NCI-H1694 (cell line): Measurements from ENCODE around the gene ZFAND6.
A peak's percentile ranks its signal among the peaks of the same experiment; 100 is the strongest.

Experiments
- DNase-seq: peaks from one replicate; lab custom pipeline; 2025; lab: John Stamatoyannopoulos, UW

The ZFAND6 gene

DNA sequence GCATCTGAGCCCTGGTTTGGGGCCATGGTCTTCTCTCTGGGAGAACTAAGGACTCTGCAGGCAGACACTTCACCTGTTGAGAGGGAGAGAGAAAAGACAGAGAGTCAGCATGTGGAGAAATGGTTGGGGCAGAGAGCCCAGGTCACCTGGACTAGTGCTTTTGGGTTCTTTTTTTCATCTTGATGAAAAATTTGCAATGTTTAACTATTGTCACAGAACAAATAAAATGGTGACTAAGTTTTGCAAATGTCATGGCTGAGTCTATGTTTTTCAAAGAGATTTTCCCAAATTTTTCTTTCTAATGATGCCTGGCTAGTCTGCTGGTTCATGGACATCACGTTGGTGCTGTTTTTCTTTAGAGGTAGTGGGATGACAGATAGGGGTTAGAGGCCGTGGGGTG, 111.1 kb downstream of the ZFAND6 start:
- DNase-seq: no peak

DNA sequence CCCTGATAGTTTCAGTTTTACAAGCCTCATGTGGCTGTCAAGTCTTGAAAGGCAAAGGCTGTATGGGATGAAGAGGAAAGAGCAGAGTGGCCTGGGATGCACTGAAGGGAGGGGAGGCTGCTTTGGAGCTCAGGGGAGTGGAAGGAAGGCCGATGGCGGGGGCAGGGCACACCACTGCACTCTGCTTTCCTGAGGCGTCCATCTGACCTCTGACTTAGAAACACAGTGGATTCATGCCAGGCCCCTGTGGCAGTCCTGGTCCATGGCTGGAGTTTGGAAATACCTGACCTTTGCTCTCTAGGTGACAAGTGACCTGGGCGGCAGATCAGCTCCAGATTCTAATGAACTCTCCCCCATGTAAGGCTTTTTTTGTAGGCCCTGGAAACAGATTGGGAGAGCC, 112.3 kb downstream of the ZFAND6 start:
- no peak for DNase-seq

DNA sequence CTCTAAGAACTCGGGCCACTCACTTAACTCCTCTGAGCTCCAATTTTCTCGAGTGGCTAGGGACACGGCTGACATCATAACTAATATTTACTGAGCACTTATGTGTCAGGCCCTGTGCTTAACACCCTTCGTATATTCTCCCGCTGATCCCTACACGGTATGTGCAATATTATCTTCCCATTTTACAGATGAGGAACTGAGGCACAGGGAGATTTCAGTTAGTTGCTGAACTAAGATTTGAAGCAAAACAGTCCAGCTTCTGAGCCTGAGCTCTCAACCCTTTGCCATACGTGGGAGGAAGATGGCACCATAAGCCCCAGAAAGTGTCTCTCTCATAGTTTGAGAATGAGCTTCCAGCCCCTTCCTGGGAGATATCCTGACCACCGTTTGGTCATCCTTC, 112.9 kb downstream of the ZFAND6 start:
- no peak for DNase-seq

DNA sequence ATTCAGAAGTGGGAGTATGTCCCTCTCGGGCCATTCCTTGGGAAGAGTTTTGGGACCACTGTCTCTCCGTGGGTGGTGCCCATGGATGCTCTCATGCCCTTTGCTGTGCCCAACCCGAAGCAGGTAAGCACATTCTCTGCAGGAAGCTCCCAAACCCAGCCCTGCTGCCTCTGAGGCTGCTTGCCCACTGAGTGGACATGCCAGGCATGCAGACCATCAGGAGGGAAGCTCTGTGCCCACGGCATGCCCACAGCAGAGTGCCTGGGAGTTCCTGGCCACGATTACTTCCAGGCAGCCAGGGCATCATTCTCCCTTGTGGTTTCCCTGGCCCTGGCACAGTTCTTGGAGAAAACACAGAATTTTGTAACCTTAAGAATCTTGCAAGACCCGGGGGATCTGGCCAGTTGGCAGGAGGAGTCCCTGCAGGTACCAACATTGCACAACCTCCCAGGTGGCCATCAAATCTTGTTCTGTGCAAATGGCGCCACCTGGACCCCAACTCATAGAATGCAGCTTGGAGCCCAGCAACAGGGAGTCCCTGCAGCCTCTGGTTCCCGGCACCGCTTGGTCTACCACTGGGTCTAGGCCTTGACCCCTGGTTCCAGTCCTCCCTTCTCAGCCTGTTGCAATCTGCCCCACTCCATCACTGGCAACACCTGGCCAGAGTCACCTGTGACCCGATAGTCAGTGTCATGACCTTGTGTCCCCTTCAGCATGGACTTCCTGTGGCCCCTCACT, 113.7 kb downstream of the ZFAND6 start:
- peak; percentile 31 for DNase-seq

DNA sequence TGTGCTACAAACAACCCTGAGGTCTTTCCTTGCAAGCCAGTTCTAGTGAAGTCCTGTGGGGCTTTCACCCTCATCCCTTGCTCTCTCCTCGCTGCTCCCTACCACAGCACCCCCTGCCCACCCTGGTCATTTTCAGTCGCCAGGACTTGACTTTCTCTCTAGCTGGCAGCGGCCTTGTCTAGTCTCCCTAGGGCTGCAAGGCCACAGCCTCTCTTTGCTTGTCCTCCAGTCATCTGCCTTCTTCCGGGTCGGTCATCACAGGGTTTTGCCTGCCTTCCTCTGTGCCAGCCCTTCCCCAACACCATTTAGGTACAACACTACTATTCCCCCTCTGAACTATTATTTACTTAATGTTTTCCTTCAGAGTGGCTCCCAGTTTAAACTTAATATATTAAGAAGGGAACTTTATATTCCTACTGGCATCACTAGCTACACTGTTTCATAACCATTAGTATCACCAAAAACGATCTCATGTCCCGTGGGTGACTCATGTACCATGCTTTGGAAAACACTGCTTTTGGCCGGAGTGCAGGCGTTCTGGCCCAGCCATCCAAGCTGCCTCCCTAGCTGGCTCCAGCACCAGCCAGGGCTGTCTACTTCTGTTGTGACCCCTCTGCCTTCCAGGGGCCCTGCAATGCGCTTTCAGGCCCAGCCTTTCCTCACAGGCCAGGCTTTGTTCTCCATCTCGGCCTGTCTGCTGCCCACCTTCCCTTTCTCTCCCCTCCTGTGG, 114.7 kb downstream of the ZFAND6 start:
- DNase-seq: no peak

DNA sequence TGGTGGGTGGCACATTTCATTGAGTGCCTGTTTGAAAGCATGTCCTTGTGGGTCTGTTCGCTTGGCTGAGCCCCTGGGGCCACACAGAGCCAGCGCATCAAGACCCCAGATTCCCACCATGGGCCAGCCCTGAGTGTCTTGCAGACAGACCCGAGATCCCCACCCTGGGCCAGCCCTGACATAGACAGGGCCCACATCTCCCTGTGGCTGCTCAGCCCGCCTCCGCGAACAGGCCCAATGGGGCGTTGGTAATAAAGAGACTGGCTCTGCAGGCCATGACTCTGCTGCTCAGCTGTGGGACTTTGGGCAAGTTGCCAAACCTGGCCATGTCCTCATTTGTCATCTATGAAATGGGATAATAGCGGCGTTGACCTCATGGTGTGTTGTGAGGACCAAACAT, 116.0 kb downstream of the ZFAND6 start:
- no peak for DNase-seq

DNA sequence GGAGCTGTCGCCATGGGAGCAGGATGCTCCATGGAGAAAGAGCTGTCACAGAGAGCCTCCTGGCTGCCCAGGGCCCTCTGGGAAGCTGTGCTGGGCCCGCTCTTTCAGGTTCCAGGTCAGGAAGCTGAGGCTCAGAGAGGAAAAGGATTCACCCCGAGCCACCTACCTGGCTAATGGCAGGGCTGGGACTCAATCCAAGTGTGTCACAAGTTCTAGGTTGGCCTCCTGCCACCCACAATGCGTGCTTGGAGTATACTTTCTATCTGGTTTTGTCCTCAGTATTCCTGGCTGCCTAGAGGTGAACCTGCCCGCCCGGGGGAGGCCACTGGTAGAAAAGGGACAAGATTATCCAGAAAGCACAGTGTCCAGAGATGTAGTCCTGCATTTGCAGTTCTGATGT, 117.0 kb downstream of the ZFAND6 start:
- no peak for DNase-seq

DNA sequence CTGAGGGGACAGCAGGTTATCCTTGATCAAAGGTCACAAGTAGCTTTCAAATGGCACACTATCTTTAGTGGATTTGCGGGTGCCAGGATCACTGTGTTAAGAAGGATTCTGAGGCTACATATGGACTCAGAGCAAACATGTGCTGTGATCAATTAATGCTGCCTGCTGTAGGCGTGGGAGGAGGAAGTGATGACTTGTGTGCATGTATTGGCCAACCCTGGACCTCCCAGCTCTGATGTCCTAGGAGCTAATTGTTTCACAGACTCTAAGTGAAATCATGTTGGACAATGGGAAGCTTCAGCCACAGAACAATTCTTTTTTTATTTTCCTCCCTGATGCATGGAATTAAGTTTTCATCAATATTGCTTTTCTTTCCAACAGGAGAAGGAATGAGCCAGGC, 117.7 kb downstream of the ZFAND6 start:
- DNase-seq: no peak

DNA sequence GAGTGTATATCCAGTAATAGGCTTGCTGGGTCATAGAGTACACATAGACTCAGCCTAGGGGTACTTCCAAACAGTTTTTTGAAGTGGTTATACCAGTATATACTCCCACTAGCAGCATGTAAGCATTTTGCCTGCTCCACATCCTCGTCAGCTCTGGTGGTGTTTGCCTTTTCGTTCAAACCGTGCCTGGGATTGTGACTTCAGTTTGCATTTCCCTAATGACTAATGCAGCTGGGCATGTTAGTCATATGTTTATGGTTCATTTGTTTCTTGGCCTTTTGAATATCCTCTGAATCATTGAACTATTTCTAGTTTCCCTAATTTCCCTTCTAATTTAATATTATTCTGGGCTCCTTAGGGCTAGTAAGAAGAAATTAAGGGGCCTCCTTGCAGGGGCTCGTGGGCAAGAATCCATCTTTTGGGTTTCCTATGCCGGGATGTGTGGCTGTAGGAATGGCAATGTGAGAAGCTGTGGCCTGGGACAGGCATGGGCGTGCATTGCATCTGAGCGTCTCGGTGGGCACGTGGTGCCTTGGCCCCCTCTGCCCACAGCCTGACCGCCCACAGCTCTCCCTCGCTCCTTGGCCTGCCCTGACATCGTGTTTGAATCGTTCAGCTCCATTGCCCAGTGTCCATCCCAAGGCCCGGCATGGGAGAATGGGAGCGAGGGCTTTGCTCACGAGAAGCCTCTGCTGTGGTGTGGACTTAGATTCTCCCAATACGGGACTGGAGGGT, 119.7 kb downstream of the ZFAND6 start:
- no peak for DNase-seq

DNA sequence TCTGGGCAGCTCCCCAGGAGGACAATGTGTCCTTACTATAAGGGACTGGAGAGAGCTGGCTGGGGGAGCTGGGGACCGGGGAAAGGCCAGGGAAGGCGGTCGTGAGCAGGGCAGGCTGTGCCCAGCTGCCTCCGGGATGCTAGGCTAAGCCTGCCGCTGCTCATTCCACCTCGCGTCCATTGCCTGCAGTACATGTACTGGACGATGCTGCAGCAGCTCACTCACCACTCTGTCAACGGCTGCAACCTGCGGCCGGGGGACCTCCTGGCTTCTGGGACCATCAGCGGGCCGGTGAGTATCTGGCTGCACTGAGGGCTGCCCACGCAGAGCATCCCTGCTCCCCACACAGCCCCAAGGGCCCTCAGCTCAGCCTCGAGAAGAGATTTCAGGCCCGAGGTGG, 120.5 kb downstream of the ZFAND6 start:
- no peak for DNase-seq

DNA sequence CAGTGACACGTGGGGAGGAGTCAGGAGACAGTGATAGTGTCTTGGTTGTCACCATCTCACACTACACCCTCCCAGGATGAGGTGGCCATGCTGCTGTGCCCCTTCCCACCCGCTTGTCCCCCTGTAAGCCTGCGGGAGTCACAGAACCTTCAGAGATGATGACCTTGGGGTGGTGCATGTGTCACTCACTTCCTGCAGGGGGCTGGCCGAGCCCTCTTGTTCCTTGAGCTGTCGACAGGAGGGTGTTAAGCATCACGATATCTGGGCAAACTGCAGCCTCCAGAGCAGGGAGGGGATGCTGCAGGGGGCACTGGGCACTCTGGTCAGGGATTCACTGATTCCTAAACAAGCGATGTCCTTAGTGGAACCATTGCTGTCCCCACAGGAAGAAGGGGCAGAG, 121.0 kb downstream of the ZFAND6 start:
- DNase-seq: no peak

DNA sequence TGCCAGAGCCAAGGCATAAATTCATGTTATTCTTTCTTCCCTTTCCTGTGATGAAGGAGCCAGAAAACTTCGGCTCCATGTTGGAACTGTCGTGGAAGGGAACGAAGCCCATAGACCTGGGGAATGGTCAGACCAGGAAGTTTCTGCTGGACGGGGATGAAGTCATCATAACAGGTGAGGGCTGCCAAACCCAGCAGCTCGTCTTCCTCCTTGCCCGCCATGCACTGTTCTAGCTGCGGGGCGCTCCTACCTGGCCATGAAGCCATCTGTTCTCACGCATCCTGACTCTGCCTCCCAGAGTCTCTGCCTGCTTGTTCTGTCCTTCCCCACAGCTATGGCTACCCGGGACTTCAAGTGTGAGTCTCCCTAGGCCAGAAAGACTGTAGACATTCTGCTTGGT, 121.5 kb downstream of the ZFAND6 start:
- DNase-seq: no peak

DNA sequence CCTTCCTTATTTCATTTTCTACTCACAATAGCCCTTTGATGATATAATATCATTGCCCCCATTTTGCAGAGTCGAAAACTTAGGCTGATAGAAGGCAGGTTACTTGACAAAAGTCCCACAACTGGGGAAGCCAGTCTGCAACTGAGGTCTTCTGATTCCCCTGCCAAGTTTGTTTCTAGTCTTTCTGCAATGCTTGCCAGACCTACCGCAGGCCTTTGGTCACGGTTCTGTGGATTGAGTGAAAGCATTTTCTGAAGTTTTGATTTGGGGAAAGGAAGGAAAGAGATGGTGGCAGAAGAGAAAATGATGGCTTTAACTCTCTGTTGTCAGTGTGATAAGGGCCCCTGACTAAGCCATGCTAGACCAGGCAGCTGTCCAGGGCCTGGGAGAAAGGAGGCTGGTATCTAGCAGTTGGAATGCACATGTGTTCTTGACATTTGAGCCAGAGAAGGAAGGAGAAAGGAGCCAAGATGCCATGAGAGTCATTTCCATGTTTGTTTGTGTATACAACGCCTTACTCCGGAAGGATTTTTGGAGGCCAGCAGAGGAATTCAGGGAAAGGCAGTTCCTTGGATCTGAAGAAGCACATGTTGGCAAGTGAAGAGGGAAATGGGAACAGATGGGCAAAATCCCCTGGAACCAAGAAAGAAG, 123.3 kb downstream of the ZFAND6 start:
- DNase-seq: no peak

DNA sequence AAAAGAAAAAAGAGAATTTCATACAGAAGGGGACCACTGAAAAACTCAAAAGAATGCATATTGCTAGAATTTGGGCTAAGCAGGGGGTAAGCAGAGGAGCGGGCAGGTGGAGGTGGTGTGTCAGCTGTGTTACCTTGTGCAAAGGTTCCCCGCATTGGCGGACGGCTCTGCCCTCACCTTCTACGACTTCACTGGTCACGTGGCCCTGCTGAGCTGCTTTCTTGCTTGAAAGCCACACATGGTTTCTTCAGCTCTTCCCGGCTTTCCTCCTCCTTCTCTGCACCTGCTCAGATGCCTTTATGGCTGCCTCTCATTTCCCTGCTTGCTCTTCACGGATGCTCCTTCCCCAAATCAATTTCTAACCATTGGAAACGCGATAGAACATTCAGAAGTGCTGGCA, 123.8 kb downstream of the ZFAND6 start:
- DNase-seq: no peak

DNA sequence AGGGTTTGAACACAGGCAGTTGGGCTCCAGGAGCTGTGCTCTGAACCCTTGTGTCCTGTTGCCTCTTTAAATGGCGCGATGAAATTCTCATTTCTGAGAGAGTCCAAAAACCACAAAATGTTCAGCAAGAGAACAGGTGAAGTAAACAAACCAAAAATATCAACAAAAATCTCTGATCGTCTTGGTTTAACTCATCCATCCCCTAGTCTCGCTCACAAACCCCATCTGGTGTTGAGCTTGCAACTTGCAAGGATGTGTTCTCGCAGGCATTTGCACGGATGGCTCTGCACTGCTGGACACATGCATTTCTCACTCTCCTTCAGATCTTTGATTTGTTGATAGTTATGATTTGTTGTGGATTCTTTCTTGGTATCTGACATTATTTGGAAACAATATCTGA, 124.4 kb downstream of the ZFAND6 start:
- peak; percentile 12 for DNase-seq

DNA sequence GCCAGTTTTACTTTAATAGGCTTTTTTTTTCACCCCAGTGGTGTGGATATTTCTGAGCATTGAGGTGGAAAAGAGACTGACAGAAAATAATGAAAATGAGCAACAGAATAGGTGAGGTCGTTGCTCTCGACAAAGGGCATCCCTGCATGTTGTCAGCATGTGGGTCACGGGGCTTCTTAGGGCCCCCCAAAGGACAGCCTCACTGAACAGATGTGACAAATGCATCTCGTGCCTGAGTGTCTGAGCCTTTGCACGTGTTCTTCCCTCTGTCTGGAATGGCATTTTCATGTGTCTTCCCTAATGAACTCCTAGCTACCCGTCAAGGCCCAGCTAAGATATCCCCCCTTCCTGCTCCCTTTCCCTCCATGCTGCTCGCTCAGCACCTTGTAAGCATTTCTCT, 125.1 kb downstream of the ZFAND6 start:
- DNase-seq: no peak

DNA sequence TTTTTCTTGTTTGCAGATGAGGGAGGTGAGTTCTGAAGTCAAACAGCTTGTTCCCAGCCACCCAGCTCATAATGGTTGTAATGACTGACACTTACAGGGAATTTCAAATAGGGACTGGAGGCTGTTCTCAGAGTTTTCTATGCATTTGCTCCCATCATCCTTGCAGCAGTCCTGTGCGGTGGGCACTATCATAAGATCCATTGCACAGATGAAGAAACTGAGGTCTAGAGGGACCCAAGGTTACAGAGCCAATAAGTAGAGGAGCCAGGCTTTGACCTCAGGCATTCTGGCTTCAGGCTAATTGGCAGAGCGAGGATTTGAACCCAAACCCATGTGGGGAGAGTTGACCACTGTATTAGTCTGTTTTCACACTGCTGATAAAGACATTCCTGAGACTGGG, 125.7 kb downstream of the ZFAND6 start:
- no peak for DNase-seq

DNA sequence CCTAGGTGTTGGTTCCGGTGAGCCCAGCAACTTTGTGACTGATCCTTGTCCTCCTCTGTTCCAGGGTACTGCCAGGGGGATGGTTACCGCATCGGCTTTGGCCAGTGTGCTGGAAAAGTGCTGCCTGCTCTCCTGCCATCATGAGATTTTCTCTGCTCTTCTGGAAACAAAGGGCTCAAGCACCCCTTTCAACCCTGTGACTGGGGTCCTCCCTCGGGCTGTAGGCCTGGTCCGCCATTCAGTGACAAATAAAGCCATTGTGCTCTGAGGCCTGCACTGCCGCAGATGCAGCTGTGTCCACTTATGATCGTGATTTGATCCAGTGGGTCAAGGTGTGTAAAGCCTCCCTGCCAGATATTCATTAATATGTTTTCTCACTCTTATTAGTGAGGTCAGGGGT, 126.6 kb downstream of the ZFAND6 start:
- no peak for DNase-seq

DNA sequence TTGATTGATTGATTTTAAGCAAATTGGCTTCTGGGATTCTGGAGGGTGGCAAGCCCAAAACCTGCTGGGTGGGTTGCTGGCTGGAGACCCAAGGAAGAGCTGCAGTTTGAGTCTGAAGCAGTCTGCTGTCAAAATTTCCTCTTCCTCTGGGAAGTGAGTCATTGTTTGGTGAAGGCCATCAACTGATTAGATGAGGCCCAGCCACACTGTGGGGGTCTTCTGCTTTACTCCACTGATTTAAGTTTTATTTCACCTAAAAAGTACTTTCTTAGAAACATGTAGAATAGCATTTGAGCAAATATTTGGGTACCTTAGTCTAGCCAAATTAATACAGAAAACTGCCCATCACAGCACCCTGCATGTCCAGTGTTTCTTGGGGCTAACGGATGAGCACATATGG, 127.1 kb downstream of the ZFAND6 start:
- DNase-seq: no peak
